NCI-H2029 (cell line): ENCODE data around the gene TLE6.
"Not testable (repeated sequence)": the region's sequence is repeated elsewhere in the genome, so short reads cannot be mapped to it uniquely, and the experiment has no call there.

Source experiments
- DNase-seq: peaks from one replicate; lab custom pipeline; 2025; lab: John Stamatoyannopoulos, UW

The TLE6 gene

GRCh38 chr19:3029065-3029923, 51.9 kb downstream of the TLE6 start, which contains the start of gene TLE2:
TLE2 (minus strand) TSS chr19:3029280; CDS start chr19:3028904, 376 bp downstream.
- DNase-seq = no peak

GRCh38 chr19:3031607-3031867, 54.2 kb downstream of the TLE6 start:
- no peak for DNase-seq

- no peak for DNase-seq
Measured at GRCh38 chr19:3033595-3034405, 56.4 kb downstream of the TLE6 start.

- DNase-seq = no peak
Measured at GRCh38 chr19:3034406-3034655, 57.0 kb downstream of the TLE6 start.

GRCh38 chr19:3034656-3035541, 57.5 kb downstream of the TLE6 start:
- no peak for DNase-seq

- peak; percentile 99 for DNase-seq
Measured at GRCh38 chr19:3035542-3036118, 58.3 kb downstream of the TLE6 start.

GRCh38 chr19:3036119-3036976, 59.0 kb downstream of the TLE6 start:
- peak; percentile 96 for DNase-seq

- DNase-seq = not testable (repeated sequence)
Measured at GRCh38 chr19:3036977-3037544, 59.7 kb downstream of the TLE6 start.

GRCh38 chr19:3038214-3038613, 60.9 kb downstream of the TLE6 start:
- DNase-seq = no peak

- DNase-seq = no peak
Measured at GRCh38 chr19:3039125-3039524, 61.8 kb downstream of the TLE6 start.

- no peak for DNase-seq
Measured at GRCh38 chr19:3039641-3040077, 62.3 kb downstream of the TLE6 start.

GRCh38 chr19:3041327-3041726, 64.0 kb downstream of the TLE6 start:
- DNase-seq = no peak

GRCh38 chr19:3041761-3042620, 64.6 kb downstream of the TLE6 start:
- no peak for DNase-seq

- DNase-seq = no peak
Measured at GRCh38 chr19:3042621-3043267, 65.4 kb downstream of the TLE6 start.
